SK-N-SH (cell line): Measurements from ENCODE around the gene CTRB1. TPM values are rescaled to one million over a fixed set of nuclear protein-coding genes. Genes with fewer than 3 reads are reported as not detected.

ENCODE experiments used
- CHD2 ChIP-seq: fragments of 150-350 bp; IDR thresholded peaks from 2 replicates; pipeline ENCODE4 v1.6.1; 2018; ENCODE audit warnings: low read length; ENCODE audit not compliant: partially characterized antibody
- GATA2 ChIP-seq: sonication (generic); formaldehyde crosslinking; IDR thresholded peaks from 2 replicates; pipeline ENCODE4 v1.5.0; 2020; ENCODE audit warnings: mild to moderate bottlenecking, missing genetic modification reagents
- IRF3 ChIP-seq: fragments of 150-350 bp; IDR thresholded peaks from 2 replicates; pipeline ENCODE4 v1.6.1; 2016; ENCODE audit warnings: mild to moderate bottlenecking, low read depth, low read length
- NRF1 ChIP-seq: IDR thresholded peaks from 2 replicates; pipeline ENCODE4 v1.6.1; 2012; ENCODE audit warnings: low read depth, mild to moderate bottlenecking, low read length
- RCOR1 ChIP-seq: fragments of 150-350 bp; IDR thresholded peaks from 2 replicates; pipeline ENCODE4 v1.6.1; 2017; ENCODE audit warnings: antibody characterized with exemption, low read length
- SIN3A ChIP-seq: IDR thresholded peaks from 2 replicates; pipeline ENCODE4 v1.6.1; 2012; ENCODE audit warnings: low read depth, mild to moderate bottlenecking, low read length, moderate library complexity, borderline replicate concordance
- TAF1 ChIP-seq: IDR thresholded peaks from 2 replicates; pipeline ENCODE4 v1.6.1; 2012; ENCODE audit warnings: low read depth, mild to moderate bottlenecking, low read length, moderate library complexity, borderline replicate concordance
- TCF12 ChIP-seq: IDR thresholded peaks from 2 replicates; pipeline ENCODE4 v1.4.0; 2012
- USF2 ChIP-seq: fragments of 150-350 bp; IDR thresholded peaks from 2 replicates; pipeline ENCODE4 v1.6.1; 2017; ENCODE audit warnings: antibody characterized with exemption, low read length, low read depth, borderline replicate concordance
- polyA plus RNA-seq, 3 experiments: library from polyadenylated mRNA; depleted of rRNA; stranded (reverse); fragments of >200 nt; gene quantifications; 2 replicates each; pipeline ENCODE4 v1.2.3, GENCODE V29; 2012
- TF ChIP-seq, protein P1 (sequence below): IDR thresholded peaks from 2 replicates; pipeline ENCODE4 v1.6.1; 2012; ENCODE audit warnings: mild to moderate bottlenecking, low read depth, low read length, moderate library complexity
- TF ChIP-seq, protein P2 (sequence below): fragments of 200-600 bp; sonication (generic); IDR thresholded peaks from 2 replicates; pipeline ENCODE4 v1.6.1; 2017; ENCODE audit warnings: antibody characterized with exemption, mild to moderate bottlenecking, moderate library complexity

Gene CTRB1
- polyA plus RNA-seq, 1 of the 3 experiments (the other 2 are of a cell fraction), result not detected

GRCh38 chr16:75228143-75228976, 9.6 kb downstream of the CTRB1 start (continued):
- TF ChIP-seq GATA2 (CRISPR knock-in tag), result no peak
- no peak for TF ChIP-seq RCOR1
- no peak for TF ChIP-seq CHD2
- TF ChIP-seq, protein P1, sequence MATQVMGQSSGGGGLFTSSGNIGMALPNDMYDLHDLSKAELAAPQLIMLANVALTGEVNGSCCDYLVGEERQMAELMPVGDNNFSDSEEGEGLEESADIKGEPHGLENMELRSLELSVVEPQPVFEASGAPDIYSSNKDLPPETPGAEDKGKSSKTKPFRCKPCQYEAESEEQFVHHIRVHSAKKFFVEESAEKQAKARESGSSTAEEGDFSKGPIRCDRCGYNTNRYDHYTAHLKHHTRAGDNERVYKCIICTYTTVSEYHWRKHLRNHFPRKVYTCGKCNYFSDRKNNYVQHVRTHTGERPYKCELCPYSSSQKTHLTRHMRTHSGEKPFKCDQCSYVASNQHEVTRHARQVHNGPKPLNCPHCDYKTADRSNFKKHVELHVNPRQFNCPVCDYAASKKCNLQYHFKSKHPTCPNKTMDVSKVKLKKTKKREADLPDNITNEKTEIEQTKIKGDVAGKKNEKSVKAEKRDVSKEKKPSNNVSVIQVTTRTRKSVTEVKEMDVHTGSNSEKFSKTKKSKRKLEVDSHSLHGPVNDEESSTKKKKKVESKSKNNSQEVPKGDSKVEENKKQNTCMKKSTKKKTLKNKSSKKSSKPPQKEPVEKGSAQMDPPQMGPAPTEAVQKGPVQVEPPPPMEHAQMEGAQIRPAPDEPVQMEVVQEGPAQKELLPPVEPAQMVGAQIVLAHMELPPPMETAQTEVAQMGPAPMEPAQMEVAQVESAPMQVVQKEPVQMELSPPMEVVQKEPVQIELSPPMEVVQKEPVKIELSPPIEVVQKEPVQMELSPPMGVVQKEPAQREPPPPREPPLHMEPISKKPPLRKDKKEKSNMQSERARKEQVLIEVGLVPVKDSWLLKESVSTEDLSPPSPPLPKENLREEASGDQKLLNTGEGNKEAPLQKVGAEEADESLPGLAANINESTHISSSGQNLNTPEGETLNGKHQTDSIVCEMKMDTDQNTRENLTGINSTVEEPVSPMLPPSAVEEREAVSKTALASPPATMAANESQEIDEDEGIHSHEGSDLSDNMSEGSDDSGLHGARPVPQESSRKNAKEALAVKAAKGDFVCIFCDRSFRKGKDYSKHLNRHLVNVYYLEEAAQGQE, result no peak
- no peak for TF ChIP-seq USF2
- no peak for TF ChIP-seq TCF12
- TF ChIP-seq IRF3, result no peak
- no peak for TF ChIP-seq NRF1
- TF ChIP-seq SIN3A, result no peak
- TF ChIP-seq, protein P2, sequence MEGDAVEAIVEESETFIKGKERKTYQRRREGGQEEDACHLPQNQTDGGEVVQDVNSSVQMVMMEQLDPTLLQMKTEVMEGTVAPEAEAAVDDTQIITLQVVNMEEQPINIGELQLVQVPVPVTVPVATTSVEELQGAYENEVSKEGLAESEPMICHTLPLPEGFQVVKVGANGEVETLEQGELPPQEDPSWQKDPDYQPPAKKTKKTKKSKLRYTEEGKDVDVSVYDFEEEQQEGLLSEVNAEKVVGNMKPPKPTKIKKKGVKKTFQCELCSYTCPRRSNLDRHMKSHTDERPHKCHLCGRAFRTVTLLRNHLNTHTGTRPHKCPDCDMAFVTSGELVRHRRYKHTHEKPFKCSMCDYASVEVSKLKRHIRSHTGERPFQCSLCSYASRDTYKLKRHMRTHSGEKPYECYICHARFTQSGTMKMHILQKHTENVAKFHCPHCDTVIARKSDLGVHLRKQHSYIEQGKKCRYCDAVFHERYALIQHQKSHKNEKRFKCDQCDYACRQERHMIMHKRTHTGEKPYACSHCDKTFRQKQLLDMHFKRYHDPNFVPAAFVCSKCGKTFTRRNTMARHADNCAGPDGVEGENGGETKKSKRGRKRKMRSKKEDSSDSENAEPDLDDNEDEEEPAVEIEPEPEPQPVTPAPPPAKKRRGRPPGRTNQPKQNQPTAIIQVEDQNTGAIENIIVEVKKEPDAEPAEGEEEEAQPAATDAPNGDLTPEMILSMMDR, result no peak
- no peak for TF ChIP-seq TAF1
